T follicular helper cell (primary cell): Measurements from ENCODE around the gene RBMY1F.
"Not testable (repeated sequence)": the region's sequence is repeated elsewhere in the genome, so short reads cannot be mapped to it uniquely, and the experiment has no call there.

Experiments
- DNase-seq: peaks from one replicate; pipeline ENCODE4 v3.0.0-alpha.2; 2020; ENCODE audit warnings: low read depth
- total RNA-seq, 2 experiments: gene quantifications; one replicate each; lab custom pipeline; 2026; lab: John Stamatoyannopoulos, UW

Gene RBMY1F
- total RNA-seq, result 0 reads per million in 2 experiments

- not testable (repeated sequence) for DNase-seq
Observed at GRCh38 chrY:22182823-22183222, at the start of gene RBMY1F. Gene RBMY1F, minus strand, starts transcription at chrY:22182923. Its CDS starts 1,954 bp downstream, at chrY:22180969.

- DNase-seq, result not testable (repeated sequence)
Observed at GRCh38 chrY:22151144-22151543, 31.6 kb downstream of the RBMY1F start.

GRCh38 chrY:22141011-22141695, 41.6 kb downstream of the RBMY1F start:
- not testable (repeated sequence) for DNase-seq

GRCh38 chrY:22134719-22135118, 48.0 kb downstream of the RBMY1F start:
- DNase-seq, result not testable (repeated sequence)

GRCh38 chrY:22130494-22130893, 52.2 kb downstream of the RBMY1F start:
- DNase-seq, result not testable (repeated sequence)
